Breast epithelium (tissue), 3 donors: Measurements from ENCODE around the gene TACR2.

Source experiments
- POLR2A ChIP-seq: fragments of 450-650 bp; IDR thresholded peaks from one replicate; pipeline ENCODE4 v1.6.1; 2016; ENCODE audit warnings: antibody characterized with exemption, mild to moderate bottlenecking, moderate library complexity
- POLR2AphosphoS5 ChIP-seq, 3 donors: sonication (generic); formaldehyde crosslinking; IDR thresholded peaks; one replicate each; pipeline ENCODE4 v1.6.1; 2017; ENCODE audit warnings: antibody characterized with exemption in 3 of 3

GRCh38 chr10:69463886-69464285 is 47.2 kb upstream of the TACR2 start:
- TF ChIP-seq POLR2A (no peak), POLR2AphosphoS5 (IDR thresholded peaks at IDR 0.05) (no peak)
